ENCODE results near the gene MAP3K5. TPM values are rescaled to one million over a fixed set of nuclear protein-coding genes. Genes with fewer than 3 reads are reported as not detected.
A peak's percentile ranks its signal among the peaks of the same experiment; 100 is the strongest.

Gene MAP3K5
- total and polyA plus RNA-seq, 9 of the 15 experiments (the other 6 are each of a cell fraction or from before 2014, with no cell fraction given): 2.2 to 13.0 (median 9.9) TPM

DNA sequence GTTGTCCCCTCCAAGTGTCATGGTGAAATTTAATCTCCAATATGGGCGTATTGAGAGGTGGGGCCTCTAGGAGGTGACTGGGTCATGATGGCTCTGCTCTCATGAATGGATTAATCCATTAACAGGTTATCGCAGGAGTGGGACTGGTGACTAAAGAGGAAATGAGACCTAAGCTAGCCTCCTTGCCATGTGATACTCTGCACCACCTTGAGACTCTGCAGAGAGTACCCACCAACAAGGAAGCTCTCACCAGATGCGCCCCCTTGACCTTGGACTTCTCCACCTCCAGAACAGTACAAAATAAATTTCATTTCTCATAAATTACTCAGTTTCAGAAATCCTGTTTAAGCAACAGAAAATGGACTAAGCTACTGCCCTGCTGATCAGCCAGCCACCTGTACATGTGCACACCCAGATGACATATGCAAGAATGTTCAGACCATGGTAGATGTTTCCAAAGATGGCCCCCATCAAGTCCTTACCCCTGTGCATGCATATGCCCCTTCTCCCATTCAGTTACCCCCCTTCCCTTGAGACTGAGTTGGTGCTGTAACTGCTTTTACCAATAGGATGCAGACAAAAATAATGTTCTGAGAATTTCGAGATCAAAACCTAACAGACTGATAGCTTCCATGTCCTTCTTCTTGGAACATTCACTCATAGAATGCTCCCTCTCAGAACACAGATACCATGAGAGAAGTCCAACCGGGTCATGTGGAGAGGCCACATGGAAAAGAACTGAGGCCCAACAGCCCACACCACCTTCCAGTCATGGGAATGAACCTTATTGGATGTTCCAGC, 28.4 kb downstream of the MAP3K5 start (continued):
- TF ChIP-seq ZNF592 (IDR thresholded peaks at IDR 0.05) (0 out of 2 replicates have a peak, but pooled peaks have one; percentile 36), YBX1 (IDR thresholded peaks at IDR 0.05) (no peak), LCOR (CRISPR knock-in tag; IDR thresholded peaks at IDR 0.05) (no peak), SMARCA5 (IDR thresholded peaks at IDR 0.05) (no peak), FOXA3 (CRISPR knock-in tag; conservative IDR thresholded peaks at IDR 0.05 in 1 of 2, IDR thresholded peaks at IDR 0.05 in 1 of 2) (no peak), GTF2E2 (tag; IDR thresholded peaks at IDR 0.05) (no peak), BCOR (IDR thresholded peaks at IDR 0.05) (no peak), ZNF174 (CRISPR knock-in tag; IDR thresholded peaks at IDR 0.05) (no peak), ZNF584 (CRISPR knock-in tag; IDR thresholded peaks at IDR 0.05; ENCODE audit: low read depth) (no peak), PHB2 (IDR thresholded peaks at IDR 0.05; ENCODE audit: low read depth) (no peak), KAT8 (IDR thresholded peaks at IDR 0.05; ENCODE audit: low read depth) (no peak), SAFB (IDR thresholded peaks at IDR 0.05; ENCODE audit: borderline replicate concordance, low read depth, low read length) (no peak), SREBF1 (IDR thresholded peaks at IDR 0.05; ENCODE audit: borderline replicate concordance, low read depth, low read length) (no peak), ARID3B (CRISPR knock-in tag; IDR thresholded peaks at IDR 0.05; ENCODE audit: borderline replicate concordance) (no peak), SUPT5H (IDR thresholded peaks at IDR 0.05) (no peak)
- TF ChIP-seq, protein P1, sequence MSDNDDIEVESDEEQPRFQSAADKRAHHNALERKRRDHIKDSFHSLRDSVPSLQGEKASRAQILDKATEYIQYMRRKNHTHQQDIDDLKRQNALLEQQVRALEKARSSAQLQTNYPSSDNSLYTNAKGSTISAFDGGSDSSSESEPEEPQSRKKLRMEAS (CRISPR knock-in tag; IDR thresholded peaks at IDR 0.05): 0 out of 2 replicates have a peak, but pooled peaks have one; percentile 24
- TF ChIP-seq, protein P2, sequence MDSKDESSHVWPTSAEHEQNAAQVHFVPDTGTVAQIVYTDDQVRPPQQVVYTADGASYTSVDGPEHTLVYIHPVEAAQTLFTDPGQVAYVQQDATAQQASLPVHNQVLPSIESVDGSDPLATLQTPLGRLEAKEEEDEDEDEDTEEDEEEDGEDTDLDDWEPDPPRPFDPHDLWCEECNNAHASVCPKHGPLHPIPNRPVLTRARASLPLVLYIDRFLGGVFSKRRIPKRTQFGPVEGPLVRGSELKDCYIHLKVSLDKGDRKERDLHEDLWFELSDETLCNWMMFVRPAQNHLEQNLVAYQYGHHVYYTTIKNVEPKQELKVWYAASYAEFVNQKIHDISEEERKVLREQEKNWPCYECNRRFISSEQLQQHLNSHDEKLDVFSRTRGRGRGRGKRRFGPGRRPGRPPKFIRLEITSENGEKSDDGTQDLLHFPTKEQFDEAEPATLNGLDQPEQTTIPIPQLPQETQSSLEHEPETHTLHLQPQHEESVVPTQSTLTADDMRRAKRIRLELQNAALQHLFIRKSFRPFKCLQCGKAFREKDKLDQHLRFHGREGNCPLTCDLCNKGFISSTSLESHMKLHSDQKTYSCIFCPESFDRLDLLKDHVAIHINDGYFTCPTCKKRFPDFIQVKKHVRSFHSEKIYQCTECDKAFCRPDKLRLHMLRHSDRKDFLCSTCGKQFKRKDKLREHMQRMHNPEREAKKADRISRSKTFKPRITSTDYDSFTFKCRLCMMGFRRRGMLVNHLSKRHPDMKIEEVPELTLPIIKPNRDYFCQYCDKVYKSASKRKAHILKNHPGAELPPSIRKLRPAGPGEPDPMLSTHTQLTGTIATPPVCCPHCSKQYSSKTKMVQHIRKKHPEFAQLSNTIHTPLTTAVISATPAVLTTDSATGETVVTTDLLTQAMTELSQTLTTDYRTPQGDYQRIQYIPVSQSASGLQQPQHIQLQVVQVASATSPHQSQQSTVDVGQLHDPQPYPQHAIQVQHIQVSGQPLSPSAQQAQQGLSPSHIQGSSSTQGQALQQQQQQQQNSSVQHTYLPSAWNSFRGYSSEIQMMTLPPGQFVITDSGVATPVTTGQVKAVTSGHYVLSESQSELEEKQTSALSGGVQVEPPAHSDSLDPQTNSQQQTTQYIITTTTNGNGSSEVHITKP (IDR thresholded peaks at IDR 0.05; ENCODE audit: partially characterized antibody): peak; percentile 51
